ENCODE results near the gene RPS21. TPM values are rescaled to one million over a fixed set of nuclear protein-coding genes. Genes with fewer than 3 reads are reported as not detected.

The RPS21 gene
- total RNA-seq, 1 experiment from 2014 or later, result 2,488 TPM

GRCh38 chr20:62339647-62340062 lies 47.2 kb upstream of the RPS21 start:
- no peak for TF ChIP-seq EZH2 (IDR thresholded peaks at IDR 0.05)
- TF ChIP-seq ELF1 (IDR thresholded peaks at IDR 0.05; ENCODE audit: borderline replicate concordance, low read depth), result no peak
- no peak for TF ChIP-seq YY1 (IDR thresholded peaks at IDR 0.05; ENCODE audit: extremely low read depth, insufficient replicate concordance, low read depth, low read length)
- TF ChIP-seq SIN3A (IDR thresholded peaks at IDR 0.05; ENCODE audit: low read depth), result no peak
- no peak for TF ChIP-seq ZNF274 (IDR thresholded peaks at IDR 0.05; ENCODE audit: low read depth, low read length)
- no peak for TF ChIP-seq EZH2phosphoT487 (IDR thresholded peaks at IDR 0.05; ENCODE audit: borderline replicate concordance)
- no peak for TF ChIP-seq FOSL1 (IDR thresholded peaks at IDR 0.05; ENCODE audit: low read depth)
- TF ChIP-seq REST (IDR thresholded peaks at IDR 0.05; ENCODE audit: low read depth), result no peak
- TF ChIP-seq CBX3 (IDR thresholded peaks at IDR 0.05; ENCODE audit: low read depth), result no peak
- no peak for TF ChIP-seq RAD21 (IDR thresholded peaks at IDR 0.05; ENCODE audit: low read depth)
- TF ChIP-seq MAX (IDR thresholded peaks at IDR 0.05), result no peak
- TF ChIP-seq SP1 (IDR thresholded peaks at IDR 0.05; ENCODE audit: low read depth), result no peak
- TF ChIP-seq SRF (IDR thresholded peaks at IDR 0.05; ENCODE audit: low read depth), result no peak
- TF ChIP-seq JUND (IDR thresholded peaks at IDR 0.05), result no peak
- H3K4me1 ChIP-seq (ENCODE audit: control insufficient read depth in 1 of 2, insufficient read depth in 2 of 2, low read length in 2 of 2), result no peaks in the 10 kb centered on the region
- no peak overlapping the region for H3K27ac ChIP-seq (ENCODE audit: low read depth, low read length)
- no peak overlapping the region for H3K4me3 ChIP-seq (replicated peaks in 1 of 2; ENCODE audit: low read depth in 1 of 2, low read length in 2 of 2)
- peaks cover 5% of the 10 kb centered on the region; the same call in 1 of the 2 replicates for H3K79me2 ChIP-seq (ENCODE audit: insufficient read depth, low read length)
- H3K27me3 ChIP-seq (ENCODE audit: insufficient read depth, low read length), result no peaks in the 10 kb centered on the region
- peaks cover 30 to 42% of the 10 kb centered on the region in 2 experiments; a peak in 3 of 4 replicates for H3K36me3 ChIP-seq (ENCODE audit: control insufficient read depth in 1 of 2, insufficient read depth in 2 of 2, low read length in 2 of 2)
- CTCF ChIA-PET, result no interaction called here
- no peaks in the 10 kb centered on the region for H3K9me3 ChIP-seq (ENCODE audit: control insufficient read depth in 1 of 2, insufficient read depth in 1 of 2, low read depth in 1 of 2, low read length in 2 of 2)
- H3K9ac ChIP-seq (ENCODE audit: low read length), result no peak overlapping the region
- DNase-seq (ENCODE audit: low read depth, low spot score) (no peak), ATAC-seq (no peak)
- intact Hi-C loops (cut with micrococcal nuclease), result no loop called here
- no TSS peak for BruUV-seq (replicated peaks)
- no peaks in the 10 kb centered on the region; the same call in 1 of the 2 replicates for H4K20me1 ChIP-seq (ENCODE audit: insufficient read depth)
- RAD21 ChIA-PET (ENCODE audit: low non-redundant PET in 1 of 2, low total read pairs in 2 of 2, uncharacterized antibody in 2 of 2, unreplicated experiment in 2 of 2), result no interaction called here
- no peaks in the 10 kb centered on the region for H3K9me2 ChIP-seq (ENCODE audit: insufficient read depth)
- H2AFZ ChIP-seq (ENCODE audit: low read depth, low read length, poor library complexity, severe bottlenecking), result no peak overlapping the region
- POLR2A ChIA-PET, result no interaction called here
- no peak overlapping the region for H3K4me2 ChIP-seq (ENCODE audit: low read length)

Measured in HCT116 (cell line).